Thymus (tissue), 11 donors: ENCODE results near the gene RPS6KA2. TPM values are rescaled to one million over a fixed set of nuclear protein-coding genes. Genes with fewer than 3 reads are reported as not detected.

Experiments
- DNase-seq, 9 donors: peaks; one replicate each; pipeline ENCODE4 v3.0.0-alpha.2; 2013; ENCODE audit warnings: low spot score in 9 of 9, low read depth in 6 of 9, missing footprints in 1 of 9
- H3K27ac ChIP-seq, 2 donors: one replicate each; pipeline ENCODE4 v1.5.1; 2013; ENCODE audit warnings: control low read depth in 1 of 2, low read depth in 1 of 2, low read length in 1 of 2, mild to moderate bottlenecking in 1 of 2, moderate library complexity in 1 of 2
- H3K27me3 ChIP-seq, 2 donors: one replicate each; pipeline ENCODE4 v1.5.1; 2013; ENCODE audit warnings: low read length in 1 of 2; ENCODE audit not compliant: control insufficient read depth in 2 of 2, insufficient read depth in 1 of 2
- H3K36me3 ChIP-seq, 2 donors: one replicate each; pipeline ENCODE4 v1.5.1; 2013; ENCODE audit warnings: low read length in 1 of 2, mild to moderate bottlenecking in 1 of 2, moderate library complexity in 1 of 2; ENCODE audit not compliant: control insufficient read depth in 2 of 2, insufficient read depth in 2 of 2
- H3K4me1 ChIP-seq, 2 donors: one replicate each; pipeline ENCODE4 v1.5.1; 2013; ENCODE audit warnings: low read length in 2 of 2; ENCODE audit not compliant: control insufficient read depth in 2 of 2, insufficient read depth in 2 of 2
- H3K4me3 ChIP-seq, 2 donors: one replicate each; pipeline ENCODE4 v1.5.1; 2013; ENCODE audit warnings: low read length in 2 of 2, control low read depth in 1 of 2, mild to moderate bottlenecking in 1 of 2
- H3K9me3 ChIP-seq, 2 donors: one replicate each; pipeline ENCODE4 v1.5.1; 2013; ENCODE audit warnings: low read length in 1 of 2, mild to moderate bottlenecking in 1 of 2; ENCODE audit not compliant: control insufficient read depth in 2 of 2, insufficient read depth in 1 of 2
- WGBS: extraction: QIAGEN DNeasy Blood & Tissue Kit; methylation state at CpG from one replicate; pipeline ENCODE4 v1.1.7; 2013; 5-methylcytosine and 5-hydroxymethylcytosine counted together
- polyA plus RNA-seq: library from polyadenylated mRNA; stranded (reverse); fragments of 200-250 nt; gene quantifications from one replicate; pipeline ENCODE4 v1.2.3, GENCODE V29; 2013
- total RNA-seq: library from RNA; stranded (reverse); fragments of 120-200 nt; gene quantifications from one replicate; pipeline ENCODE4 v1.2.4, GENCODE V29; 2013
- donor health status: healthy.

The RPS6KA2 gene
- total and polyA plus RNA-seq, 2 donors, result 2.9 to 12.3 TPM

DNA sequence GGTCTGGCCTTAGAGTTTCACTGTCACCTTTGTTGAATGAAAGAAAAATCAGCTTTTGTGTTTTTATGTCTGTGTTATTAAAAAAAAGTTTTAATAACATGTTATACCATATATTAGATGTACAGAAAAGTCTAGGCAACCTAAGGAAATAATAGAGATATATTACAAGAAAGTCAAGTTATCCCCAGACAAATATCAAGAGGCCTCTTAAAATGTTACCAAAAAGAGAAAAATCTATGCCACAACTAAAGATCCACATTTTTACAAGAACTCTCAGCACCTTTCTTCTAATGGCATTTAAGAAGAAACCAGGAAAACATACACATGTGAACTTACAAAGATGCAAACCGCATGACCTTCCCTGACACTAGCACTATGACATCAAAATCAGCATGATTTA is 67.4 kb downstream of the RPS6KA2 start:
- Histone ChIP-seq H3K4me1 (no peaks in the 10 kb centered on the region), H3K9me3 (peaks cover 0 to 3% of the 10 kb centered on the region in 2 donors), H3K4me3 (no peak overlapping the region), H3K36me3 (no peaks in the 10 kb centered on the region), H3K27me3 (no peaks in the 10 kb centered on the region), H3K27ac (no peak overlapping the region)
- DNase-seq, result no peak
- 99% methylated on average over 1 of the region's 1 CpG for WGBS

DNA sequence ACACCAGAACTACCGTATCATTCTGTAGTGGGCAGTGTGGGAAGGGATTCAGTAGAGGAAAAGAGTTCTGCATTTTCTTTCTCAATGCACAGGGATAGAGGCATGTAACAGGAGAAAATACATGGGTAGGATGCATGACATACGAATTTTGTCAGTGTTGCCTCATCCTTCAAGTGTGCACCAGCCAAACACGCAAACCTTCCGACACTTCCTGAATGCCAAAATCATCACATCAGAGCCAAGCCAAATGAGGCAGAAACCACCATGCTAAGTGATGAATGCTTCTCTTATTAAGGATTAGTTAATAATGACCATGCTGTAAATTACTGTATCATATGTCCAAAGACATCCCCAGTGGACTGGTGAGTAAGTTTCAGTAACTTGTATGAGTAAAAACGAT is 67.8 kb downstream of the RPS6KA2 start:
- Histone ChIP-seq H3K27ac (no peak overlapping the region), H3K9me3 (peaks cover 0 to 3% of the 10 kb centered on the region in 2 donors), H3K36me3 (no peaks in the 10 kb centered on the region), H3K27me3 (no peaks in the 10 kb centered on the region), H3K4me3 (no peak overlapping the region), H3K4me1 (no peaks in the 10 kb centered on the region)
- 95% methylated on average over 5 of the region's 5 CpGs for WGBS
- DNase-seq, result no peak

DNA sequence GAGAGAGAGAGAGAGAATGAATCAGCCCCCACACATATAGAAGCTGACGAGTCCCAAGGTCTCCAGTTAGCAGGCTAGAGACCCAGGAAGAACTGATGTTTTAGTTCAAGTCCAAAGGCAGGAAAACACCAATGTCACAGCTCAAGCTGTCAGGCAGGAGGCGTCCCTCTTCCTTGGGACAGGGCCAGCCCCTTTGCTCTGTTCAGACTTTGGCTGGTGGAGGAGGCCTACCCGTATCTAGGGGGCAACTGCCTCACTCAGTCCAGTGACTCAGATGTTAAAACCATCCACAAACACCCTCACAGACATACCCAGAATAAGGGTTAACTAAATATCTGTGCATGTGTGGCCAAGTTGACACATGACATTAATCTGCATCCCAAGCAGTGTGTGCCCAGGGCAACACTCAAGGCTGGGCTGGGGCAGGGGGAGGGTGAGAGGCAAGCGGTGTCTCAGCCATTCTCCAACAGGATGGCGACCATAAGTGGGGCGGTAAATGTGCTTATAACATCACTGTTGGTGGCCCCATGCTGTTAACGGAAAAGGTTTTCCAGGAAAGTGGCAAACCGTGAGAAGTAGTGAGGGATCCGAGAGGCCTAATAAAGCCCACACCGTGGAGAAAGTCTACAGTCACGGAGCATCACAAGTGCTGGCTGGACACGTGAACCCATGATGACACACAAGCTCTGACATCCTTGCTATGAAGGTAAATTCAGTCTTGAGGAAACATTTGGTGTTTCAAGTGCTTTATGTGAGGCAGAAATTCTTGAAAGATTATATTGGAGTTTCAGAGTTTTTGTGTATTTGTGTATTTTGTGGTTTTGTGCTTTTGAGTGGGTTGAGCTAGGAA is 68.7 kb downstream of the RPS6KA2 start:
- Histone ChIP-seq H3K4me3 (no peak overlapping the region), H3K9me3 (peaks cover 0 to 3% of the 10 kb centered on the region in 2 donors), H3K27ac (no peak overlapping the region), H3K36me3 (no peaks in the 10 kb centered on the region), H3K4me1 (no peaks in the 10 kb centered on the region), H3K27me3 (no peaks in the 10 kb centered on the region)
- no peak for DNase-seq
- WGBS, result 96% methylated on average over 12 of the region's 12 CpGs

DNA sequence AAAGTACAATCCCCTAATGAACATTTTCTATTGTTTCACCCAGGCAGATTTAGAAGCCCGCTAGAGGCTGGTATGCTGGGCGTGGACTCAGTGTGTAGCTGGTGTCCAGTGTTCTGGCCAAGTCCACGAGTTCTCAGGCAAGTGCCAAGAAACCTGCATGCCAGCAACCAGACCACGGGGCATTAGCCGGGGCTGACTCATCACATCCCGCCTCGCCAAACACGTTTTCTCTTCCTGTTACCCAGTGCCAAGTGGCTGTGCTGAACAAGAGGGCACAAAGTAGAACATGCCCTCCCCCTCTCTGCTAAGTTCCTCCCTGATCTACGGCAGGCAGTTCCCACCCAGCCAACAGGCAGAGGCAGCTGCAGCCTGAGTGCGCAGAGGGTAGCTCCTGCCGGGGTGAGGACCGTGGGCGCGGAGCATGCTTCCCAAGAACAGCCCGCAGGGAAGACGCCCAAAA is 70.2 kb downstream of the RPS6KA2 start:
- Histone ChIP-seq H3K27me3 (no peaks in the 10 kb centered on the region), H3K9me3 (peaks cover 0 to 3% of the 10 kb centered on the region in 2 donors), H3K36me3 (no peaks in the 10 kb centered on the region), H3K27ac (no peak overlapping the region), H3K4me3 (no peak overlapping the region), H3K4me1 (no peaks in the 10 kb centered on the region)
- 40% methylated on average over 16 of the region's 16 CpGs for WGBS
- DNase-seq, result no peak

DNA sequence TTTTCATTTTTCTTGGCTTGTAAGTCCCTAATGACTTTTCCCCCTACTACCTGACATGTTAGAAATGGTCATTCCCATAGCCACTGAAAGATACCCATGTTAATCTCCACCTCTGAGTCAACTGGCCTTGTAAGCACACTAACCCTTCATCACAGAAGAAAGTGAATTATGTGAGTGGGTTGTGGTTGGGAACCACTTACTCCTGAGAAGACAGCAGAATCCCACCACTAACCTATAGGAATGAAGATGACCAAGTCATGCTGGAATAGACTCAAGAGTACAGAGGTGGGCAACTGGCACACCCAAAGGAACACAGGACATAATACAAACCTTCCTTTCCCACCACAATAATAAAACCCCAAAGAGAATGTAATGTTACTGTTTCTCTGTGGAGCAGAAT is 70.7 kb downstream of the RPS6KA2 start:
- no peaks in the 10 kb centered on the region for H3K27me3 ChIP-seq
- no peak overlapping the region for H3K4me3 ChIP-seq
- no peaks in the 10 kb centered on the region for H3K4me1 ChIP-seq
- no peaks in the 10 kb centered on the region for H3K36me3 ChIP-seq
- peaks cover 0 to 3% of the 10 kb centered on the region in 2 donors for H3K9me3 ChIP-seq
- no peak overlapping the region for H3K27ac ChIP-seq
- no peak for DNase-seq

DNA sequence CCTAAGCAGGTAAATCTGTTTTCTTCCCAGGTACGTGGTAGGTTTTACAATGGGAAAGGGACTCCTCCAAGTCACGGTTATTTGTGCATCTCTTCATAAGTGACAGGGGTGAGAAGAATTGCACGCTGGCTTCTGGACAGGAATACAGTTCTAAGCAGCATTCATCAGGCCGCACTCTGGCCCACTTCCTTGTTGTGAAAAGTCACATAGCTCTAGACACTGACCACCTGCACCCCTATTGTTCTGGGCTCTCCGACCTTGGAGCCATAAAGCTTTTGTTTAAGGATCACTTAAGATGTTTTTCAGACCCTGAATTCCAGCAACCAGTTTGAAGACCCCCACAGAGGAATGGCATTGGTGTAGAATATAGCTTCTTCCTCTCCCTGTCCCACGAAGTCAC is 72.0 kb downstream of the RPS6KA2 start:
- no peak overlapping the region for H3K4me3 ChIP-seq
- WGBS, result 96% methylated on average over 6 of the region's 6 CpGs
- DNase-seq, result no peak
- no peaks in the 10 kb centered on the region for H3K4me1 ChIP-seq
- H3K27me3 ChIP-seq, result no peaks in the 10 kb centered on the region
- H3K27ac ChIP-seq, result no peak overlapping the region
- H3K9me3 ChIP-seq, result peaks cover 0 to 3% of the 10 kb centered on the region in 2 donors
- no peaks in the 10 kb centered on the region for H3K36me3 ChIP-seq

DNA sequence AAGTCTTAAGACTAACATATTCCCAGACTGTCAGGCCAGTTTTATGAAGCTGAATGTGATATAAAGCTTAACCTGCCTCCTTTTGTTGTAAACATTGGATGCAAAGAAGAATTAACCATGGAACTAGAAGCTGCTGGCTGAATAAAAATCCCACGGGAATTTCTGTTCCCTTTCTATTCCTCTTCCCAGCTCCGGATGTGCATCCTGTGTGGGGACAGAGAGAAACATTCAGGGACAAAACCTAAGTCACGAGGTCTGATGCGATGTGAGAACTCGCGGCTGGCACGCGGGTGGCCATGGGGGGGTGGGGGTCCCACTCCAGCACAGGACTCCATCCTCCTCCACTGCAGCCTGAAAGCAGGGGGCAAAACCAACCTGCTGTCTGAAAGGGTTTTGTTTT is 72.7 kb downstream of the RPS6KA2 start:
- Histone ChIP-seq H3K4me1 (no peaks in the 10 kb centered on the region), H3K27me3 (no peaks in the 10 kb centered on the region), H3K36me3 (no peaks in the 10 kb centered on the region), H3K4me3 (no peak overlapping the region), H3K27ac (no peak overlapping the region), H3K9me3 (no peaks in the 10 kb centered on the region)
- 96% methylated on average over 8 of the region's 8 CpGs for WGBS
- DNase-seq, result no peak

DNA sequence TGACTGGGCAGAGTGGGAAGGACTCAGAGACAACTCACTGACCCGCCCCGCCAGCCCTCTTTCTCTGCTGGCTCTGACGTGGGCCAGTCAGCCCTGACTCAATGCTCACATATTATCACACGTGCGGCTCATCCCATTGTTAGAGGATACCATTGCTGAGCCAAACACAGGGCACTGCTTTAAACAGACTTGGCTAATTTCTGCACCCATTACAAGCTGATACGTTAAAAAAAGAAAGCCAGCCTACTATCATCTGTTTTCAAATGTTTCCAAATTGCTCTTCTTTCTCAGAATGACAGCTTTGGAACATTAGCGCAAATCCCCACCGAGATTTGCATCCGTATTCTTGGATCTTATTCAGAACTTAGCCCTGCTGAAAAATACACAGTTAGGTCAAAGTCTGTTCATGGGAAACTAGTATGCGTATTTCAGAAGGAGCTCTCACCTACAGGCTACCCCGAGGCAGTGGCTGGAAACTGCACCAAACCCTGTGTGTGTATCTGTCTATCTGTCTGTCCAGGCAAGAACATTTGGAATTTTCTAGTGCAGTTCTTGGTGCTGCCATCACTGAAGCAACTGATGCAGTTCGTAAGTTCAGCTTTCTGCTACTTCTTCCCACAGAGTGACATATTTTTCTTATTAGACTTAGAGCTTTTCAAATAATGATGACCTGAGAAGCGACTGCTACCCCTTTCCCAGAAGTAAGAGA is 73.3 kb downstream of the RPS6KA2 start:
- Histone ChIP-seq H3K4me3 (no peak overlapping the region), H3K4me1 (no peaks in the 10 kb centered on the region), H3K36me3 (no peaks in the 10 kb centered on the region), H3K9me3 (no peaks in the 10 kb centered on the region), H3K27me3 (no peaks in the 10 kb centered on the region), H3K27ac (no peak overlapping the region)
- 96% methylated on average over 13 of the region's 13 CpGs for WGBS
- DNase-seq, result no peak

DNA sequence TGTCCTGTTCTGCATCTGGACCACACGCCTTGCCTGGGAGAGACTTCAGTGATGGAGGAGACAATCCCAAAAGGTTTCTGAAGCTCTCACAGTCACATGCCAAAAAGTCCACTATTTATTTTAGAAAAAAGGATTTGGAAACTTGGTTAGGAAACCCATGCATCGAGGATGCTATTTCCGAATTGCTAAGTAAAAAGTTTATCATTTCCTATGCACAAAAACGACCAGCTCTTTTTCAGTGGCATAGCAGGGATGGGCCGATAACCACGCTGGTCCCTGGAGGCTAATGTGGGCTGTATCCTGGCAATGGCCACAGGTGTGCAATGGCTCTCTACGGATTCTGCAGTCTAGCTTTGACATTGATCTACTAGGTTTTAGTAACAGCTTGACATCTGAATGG is 74.5 kb downstream of the RPS6KA2 start:
- Histone ChIP-seq H3K4me3 (no peak overlapping the region), H3K4me1 (no peaks in the 10 kb centered on the region), H3K27ac (no peak overlapping the region), H3K27me3 (no peaks in the 10 kb centered on the region), H3K36me3 (no peaks in the 10 kb centered on the region), H3K9me3 (no peaks in the 10 kb centered on the region)
- WGBS, result 83% methylated on average over 7 of the region's 7 CpGs
- no peak for DNase-seq
